PC-3 (cell line): ENCODE data around the gene SUSD3.

Experiments
- EZH2 ChIP-seq: fragments of 300-600 bp; sonication (generic); IDR thresholded peaks from one replicate; pipeline ENCODE4 v1.6.1; 2017; ENCODE audit warnings: antibody characterized with exemption, mild to moderate bottlenecking, low read length; ENCODE audit not compliant: unreplicated experiment
- TF ChIP-seq, protein P1 (sequence below): fragments of 300-600 bp; sonication (generic); conservative IDR thresholded peaks from 2 replicates; pipeline ENCODE4 v1.5.1; 2017; ENCODE audit warnings: antibody characterized with exemption, low read depth, mild to moderate bottlenecking, low read length

DNA sequence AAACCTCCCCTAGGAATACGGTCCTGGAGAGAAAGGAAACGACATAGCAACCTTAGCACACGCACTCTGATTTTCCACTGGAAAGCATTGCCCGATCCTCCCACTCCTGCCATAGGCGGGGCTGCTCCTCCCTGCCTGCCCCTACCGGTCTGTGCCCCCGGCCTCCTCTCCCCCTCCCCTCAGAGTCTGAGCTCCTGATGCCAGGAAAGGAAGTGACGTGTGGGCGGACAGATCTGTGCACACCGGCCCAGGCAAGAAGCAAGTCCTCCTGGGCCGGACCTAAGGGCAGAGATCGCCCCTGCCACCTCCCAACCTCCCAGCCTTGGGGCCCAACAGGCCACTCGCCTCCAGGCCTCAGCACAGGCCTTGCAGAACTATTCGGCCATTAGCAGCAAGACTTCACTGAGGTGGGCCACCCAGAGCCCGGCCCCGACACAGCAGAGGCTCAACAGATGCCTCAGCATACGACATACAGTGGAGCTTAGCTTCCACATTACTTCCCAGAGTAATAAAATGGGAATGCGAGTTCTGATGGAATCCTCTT, 68.4 kb downstream of the SUSD3 start:
- no peak for TF ChIP-seq EZH2
- TF ChIP-seq, protein P1, sequence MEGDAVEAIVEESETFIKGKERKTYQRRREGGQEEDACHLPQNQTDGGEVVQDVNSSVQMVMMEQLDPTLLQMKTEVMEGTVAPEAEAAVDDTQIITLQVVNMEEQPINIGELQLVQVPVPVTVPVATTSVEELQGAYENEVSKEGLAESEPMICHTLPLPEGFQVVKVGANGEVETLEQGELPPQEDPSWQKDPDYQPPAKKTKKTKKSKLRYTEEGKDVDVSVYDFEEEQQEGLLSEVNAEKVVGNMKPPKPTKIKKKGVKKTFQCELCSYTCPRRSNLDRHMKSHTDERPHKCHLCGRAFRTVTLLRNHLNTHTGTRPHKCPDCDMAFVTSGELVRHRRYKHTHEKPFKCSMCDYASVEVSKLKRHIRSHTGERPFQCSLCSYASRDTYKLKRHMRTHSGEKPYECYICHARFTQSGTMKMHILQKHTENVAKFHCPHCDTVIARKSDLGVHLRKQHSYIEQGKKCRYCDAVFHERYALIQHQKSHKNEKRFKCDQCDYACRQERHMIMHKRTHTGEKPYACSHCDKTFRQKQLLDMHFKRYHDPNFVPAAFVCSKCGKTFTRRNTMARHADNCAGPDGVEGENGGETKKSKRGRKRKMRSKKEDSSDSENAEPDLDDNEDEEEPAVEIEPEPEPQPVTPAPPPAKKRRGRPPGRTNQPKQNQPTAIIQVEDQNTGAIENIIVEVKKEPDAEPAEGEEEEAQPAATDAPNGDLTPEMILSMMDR = no peak
